Gastrocnemius medialis (tissue), 4 donors: ENCODE measurements around the gene VCL. TPM values are rescaled to one million over a fixed set of nuclear protein-coding genes. Genes with fewer than 3 reads are reported as not detected.

ENCODE experiments used
- ATAC-seq, 2 donors: fragments of 150-250 bp; one replicate each; pipeline ENCODE4 v1.9.1; 2016
- DNase-seq, 2 donors: peaks; one replicate each; pipeline ENCODE4 v3.0.0-alpha.2; 2019
- H3K27ac ChIP-seq, 4 donors: fragments of 200-600 bp; sonication (generic); 1 replicate in 1 of 4; 2 replicates in 3 of 4; pipeline ENCODE4 v1.5.1; 2016 to 2018; ENCODE audit warnings: mild to moderate bottlenecking in 2 of 4, moderate library complexity in 1 of 4
- H3K27me3 ChIP-seq, 3 donors: fragments of 200-600 bp; sonication (generic) in 2 of 3; 1 replicate in 1 of 3; 2 replicates in 2 of 3; pipeline versions ENCODE4 v1.5.1 to v1.6.0; 2016 to 2019; ENCODE audit warnings: mild to moderate bottlenecking in 1 of 3, moderate library complexity in 1 of 3
- H3K36me3 ChIP-seq, 2 donors: fragments of 200-600 bp; sonication (generic) in 1 of 2; one replicate each; pipeline ENCODE4 v1.5.1; 2017 to 2018
- H3K4me1 ChIP-seq, 2 donors: fragments of 200-600 bp; sonication (generic) in 1 of 2; one replicate each; pipeline ENCODE4 v1.5.1; 2016 to 2017; ENCODE audit warnings: mild to moderate bottlenecking in 2 of 2
- H3K4me3 ChIP-seq, 4 donors: fragments of 200-600 bp; sonication (generic) in 3 of 4; 1 replicate in 1 of 4; 2 replicates in 3 of 4; pipeline ENCODE4 v1.5.1; 2016 to 2019; ENCODE audit warnings: mild to moderate bottlenecking in 2 of 4
- H3K9me3 ChIP-seq, 3 donors: fragments of 200-600 bp; sonication (generic) in 2 of 3; 1 replicate in 1 of 3; 2 replicates in 2 of 3; pipeline ENCODE4 v1.5.1; 2016 to 2019
- POLR2A ChIP-seq, 2 donors: fragments of 450-650 bp; IDR thresholded peaks; one replicate each; pipeline ENCODE4 v1.6.1; 2017; ENCODE audit warnings: antibody characterized with exemption in 2 of 2, mild to moderate bottlenecking in 2 of 2, moderate library complexity in 2 of 2
- in situ Hi-C, 4 donors: fragments of 200-750 bp; cut with MboI; loops; one replicate each; pipeline versions ENCODE4 v1.15.0 to v1.8.0; 2017; ENCODE audit warnings: low sequenced_read_pairs in 4 of 4
- intact Hi-C: fragments of 100-400 bp; cut with DNase I; formaldehyde crosslinking; loops from one replicate; pipeline ENCODE4 v1.15.1; 2023; ENCODE audit warnings: low total_unique reads
- total RNA-seq, 4 donors: library from RNA; depleted of rRNA; stranded (reverse); fragments of >200 nt; gene quantifications; one replicate each; pipeline versions ENCODE4 v1.1.0 to v1.2.3, GENCODE V29; 2016
- TF ChIP-seq, protein P1 (sequence below), 5 experiments: fragments of 450-650 bp in 3 of 5; fragments of 200-600 bp in 2 of 5; sonication (generic) in 2 of 5; IDR thresholded peaks in 4 of 5; conservative IDR thresholded peaks in 1 of 5; 1 replicate in 4 of 5; 2 replicates in 1 of 5; pipeline ENCODE4 v1.5.1; 2016 to 2019; ENCODE audit warnings: antibody characterized with exemption in 5 of 5, mild to moderate bottlenecking in 3 of 5, moderate library complexity in 3 of 5

Gene VCL
- total RNA-seq, 4 donors from 2014 or later, result 129 to 299 (median 210) TPM

DNA sequence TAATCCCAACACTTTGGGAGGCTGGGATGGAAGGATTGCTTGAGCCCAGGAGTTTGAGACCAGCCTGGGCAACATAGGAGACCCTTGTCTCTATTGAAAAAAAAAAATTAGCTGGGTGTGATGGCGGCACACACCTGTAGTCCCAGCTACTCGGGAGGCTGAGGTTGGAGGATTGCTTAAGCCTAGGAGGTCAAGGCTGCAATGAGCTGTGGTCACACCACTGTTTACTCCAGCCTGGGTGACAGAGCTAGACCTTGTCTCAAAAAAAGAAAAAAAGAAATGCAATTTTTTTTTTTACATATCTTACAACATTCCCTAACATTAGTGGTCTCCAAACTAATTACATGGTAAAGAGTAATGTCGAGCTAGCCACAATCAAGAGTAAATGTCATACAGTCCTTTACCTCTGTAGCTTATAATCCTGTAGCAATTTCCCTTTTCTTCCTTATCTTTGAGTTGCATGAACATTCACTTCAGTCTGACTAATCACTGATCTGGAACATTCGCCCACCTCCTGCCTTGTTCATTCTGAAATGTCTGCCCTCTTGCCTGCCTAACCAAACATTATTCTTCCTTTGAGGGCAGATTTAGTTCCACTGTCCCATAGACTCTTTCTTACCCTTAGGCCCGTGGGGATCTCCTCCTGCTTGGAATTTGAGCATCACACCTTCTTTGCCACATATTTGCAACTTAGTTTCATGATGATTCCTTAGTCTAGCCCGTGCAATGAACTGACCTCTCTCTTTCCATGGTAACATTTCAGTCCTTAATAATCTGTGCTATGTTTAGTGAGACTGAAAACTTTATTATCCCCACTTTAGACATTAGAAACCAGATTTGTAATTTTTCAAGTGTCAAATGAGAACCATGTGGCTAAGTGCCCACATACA, 4.8 kb upstream of the VCL start:
- no peak overlapping the region for H3K27ac ChIP-seq
- H3K4me3 ChIP-seq, result no peak overlapping the region
- ATAC-seq, result no peak
- in situ Hi-C loops, result no loop called here
- intact Hi-C loops, result no loop called here
- H3K36me3 ChIP-seq, result no peaks in the 10 kb centered on the region
- H3K27me3 ChIP-seq, result no peaks in the 10 kb centered on the region
- no peaks in the 10 kb centered on the region for H3K9me3 ChIP-seq
- TF ChIP-seq, protein P1, sequence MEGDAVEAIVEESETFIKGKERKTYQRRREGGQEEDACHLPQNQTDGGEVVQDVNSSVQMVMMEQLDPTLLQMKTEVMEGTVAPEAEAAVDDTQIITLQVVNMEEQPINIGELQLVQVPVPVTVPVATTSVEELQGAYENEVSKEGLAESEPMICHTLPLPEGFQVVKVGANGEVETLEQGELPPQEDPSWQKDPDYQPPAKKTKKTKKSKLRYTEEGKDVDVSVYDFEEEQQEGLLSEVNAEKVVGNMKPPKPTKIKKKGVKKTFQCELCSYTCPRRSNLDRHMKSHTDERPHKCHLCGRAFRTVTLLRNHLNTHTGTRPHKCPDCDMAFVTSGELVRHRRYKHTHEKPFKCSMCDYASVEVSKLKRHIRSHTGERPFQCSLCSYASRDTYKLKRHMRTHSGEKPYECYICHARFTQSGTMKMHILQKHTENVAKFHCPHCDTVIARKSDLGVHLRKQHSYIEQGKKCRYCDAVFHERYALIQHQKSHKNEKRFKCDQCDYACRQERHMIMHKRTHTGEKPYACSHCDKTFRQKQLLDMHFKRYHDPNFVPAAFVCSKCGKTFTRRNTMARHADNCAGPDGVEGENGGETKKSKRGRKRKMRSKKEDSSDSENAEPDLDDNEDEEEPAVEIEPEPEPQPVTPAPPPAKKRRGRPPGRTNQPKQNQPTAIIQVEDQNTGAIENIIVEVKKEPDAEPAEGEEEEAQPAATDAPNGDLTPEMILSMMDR (IDR thresholded peaks at IDR 0.05 in 4 of 5, conservative IDR thresholded peaks at IDR 0.05 in 1 of 5), result no peak
- TF ChIP-seq POLR2A (IDR thresholded peaks at IDR 0.05), result no peak
- no peak for DNase-seq
- H3K4me1 ChIP-seq, result no peaks in the 10 kb centered on the region

DNA sequence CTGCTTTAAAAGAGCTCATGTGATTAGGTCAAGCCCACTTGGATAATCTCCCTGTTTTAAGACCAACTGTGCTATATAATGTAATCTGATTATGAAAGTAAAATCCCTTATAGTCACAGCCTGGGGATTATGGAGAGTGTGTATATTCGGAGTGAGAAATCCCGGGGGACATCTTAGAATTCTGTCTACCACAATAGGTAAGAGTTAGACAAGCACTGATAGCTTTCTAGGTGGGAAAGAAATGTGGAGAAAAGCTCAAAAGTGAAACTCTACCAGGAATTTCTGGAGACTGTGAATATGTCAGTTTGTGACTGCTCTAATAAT, 2.9 kb upstream of the VCL start:
- Histone ChIP-seq H3K9me3 (no peaks in the 10 kb centered on the region), H3K36me3 (no peaks in the 10 kb centered on the region), H3K27ac (no peak overlapping the region), H3K4me3 (no peak overlapping the region), H3K4me1 (peaks cover 5 to 8% of the 10 kb centered on the region in 2 donors), H3K27me3 (no peaks in the 10 kb centered on the region)
- intact Hi-C loops (loop anchor here (5.0 kb wide), 3 partner anchors 87 to 157 kb away; partner anchors contain the start of genes ADK and AP3M1), in situ Hi-C loops (no loop called here)
- no peak for TF ChIP-seq POLR2A (IDR thresholded peaks at IDR 0.05)
- TF ChIP-seq, protein P1 (IDR thresholded peaks at IDR 0.05 in 4 of 5, conservative IDR thresholded peaks at IDR 0.05 in 1 of 5), result no peak
- ATAC-seq, result no peak
- no peak for DNase-seq

DNA sequence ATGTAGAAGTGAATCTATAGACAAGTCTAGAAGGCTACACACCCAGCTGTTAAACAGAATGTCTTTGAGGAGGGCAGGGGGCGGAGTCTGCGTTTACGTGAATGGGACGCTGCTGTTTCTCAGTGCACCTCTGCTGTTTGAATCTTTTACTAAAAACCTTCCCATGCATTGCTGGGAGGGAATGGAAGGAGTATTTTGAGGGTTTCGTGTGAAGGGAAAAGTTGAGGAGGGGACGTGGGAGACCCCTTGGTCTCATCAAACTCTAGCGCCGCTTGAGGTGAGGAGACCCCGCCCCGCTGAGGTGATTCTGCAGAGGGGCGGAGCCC, 492 bp upstream of the VCL start:
- intact Hi-C loops (loop anchor here (5.0 kb wide), 3 partner anchors 85 to 155 kb away; partner anchors contain the start of genes ADK and AP3M1), in situ Hi-C loops (no loop called here)
- Histone ChIP-seq H3K36me3 (no peaks in the 10 kb centered on the region), H3K27me3 (no peaks in the 10 kb centered on the region), H3K4me1 (peaks cover 28 to 30% of the 10 kb centered on the region in 2 donors), H3K27ac (peak overlapping the region; percentile 86 to 94 (median 88)), H3K9me3 (no peaks in the 10 kb centered on the region), H3K4me3 (peak overlapping the region; percentile 72 to 88 (median 81))
- TF ChIP-seq POLR2A (IDR thresholded peaks at IDR 0.05), result no peak
- TF ChIP-seq, protein P1 (IDR thresholded peaks at IDR 0.05 in 4 of 5, conservative IDR thresholded peaks at IDR 0.05 in 1 of 5), result no peak
- ATAC-seq, result peak; percentile 45
- DNase-seq, result no peak

DNA sequence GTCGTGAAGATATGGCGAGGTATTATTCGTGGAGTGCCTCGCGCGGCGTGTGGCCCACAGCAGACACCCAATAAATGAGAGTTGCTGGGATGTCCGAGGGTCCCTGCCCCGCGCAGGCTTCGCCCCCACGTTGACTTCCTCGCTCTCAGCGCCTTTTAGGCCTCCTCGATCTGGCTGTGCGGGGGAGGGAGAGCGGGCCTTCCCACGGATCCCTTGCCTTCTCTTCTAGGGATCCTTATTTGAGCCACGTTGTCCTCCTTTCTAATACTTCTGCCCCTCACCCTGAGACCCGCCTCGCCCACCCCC, 660 bp downstream of the VCL start:
- no peak for TF ChIP-seq POLR2A (IDR thresholded peaks at IDR 0.05)
- TF ChIP-seq, protein P1 (IDR thresholded peaks at IDR 0.05 in 4 of 5, conservative IDR thresholded peaks at IDR 0.05 in 1 of 5), result no peak
- no peaks in the 10 kb centered on the region for H3K9me3 ChIP-seq
- H3K36me3 ChIP-seq, result no peaks in the 10 kb centered on the region
- in situ Hi-C loops, result no loop called here
- peak overlapping the region; percentile 77 to 88 (median 86) for H3K4me3 ChIP-seq
- no peak for DNase-seq
- intact Hi-C loops, result loop anchor here (2.0 to 5.0 kb wide), 5 partner anchors 40 to 154 kb away; partner anchors contain the start of genes ADK and AP3M1
- peaks cover 37 to 40% of the 10 kb centered on the region in 2 donors for H3K4me1 ChIP-seq
- peak; percentile 0 to 8 for ATAC-seq
- no peaks in the 10 kb centered on the region for H3K27me3 ChIP-seq
- peak overlapping the region; percentile 86 to 97 (median 92) for H3K27ac ChIP-seq
